HG02884 (cell line): Measurements from ENCODE around the gene EZR.
"Not testable (repeated sequence)": the region's sequence is repeated elsewhere in the genome, so short reads cannot be mapped to it uniquely, and the experiment has no call there.

Experiments used
- ATAC-seq: cut with Tn5 transposase; IDR thresholded peaks from one replicate; pipeline ENCODE4 v1.9.1; 2021; ENCODE audit warnings: mild to moderate bottlenecking, moderate library complexity; ENCODE audit not compliant: unreplicated experiment

Gene EZR

DNA sequence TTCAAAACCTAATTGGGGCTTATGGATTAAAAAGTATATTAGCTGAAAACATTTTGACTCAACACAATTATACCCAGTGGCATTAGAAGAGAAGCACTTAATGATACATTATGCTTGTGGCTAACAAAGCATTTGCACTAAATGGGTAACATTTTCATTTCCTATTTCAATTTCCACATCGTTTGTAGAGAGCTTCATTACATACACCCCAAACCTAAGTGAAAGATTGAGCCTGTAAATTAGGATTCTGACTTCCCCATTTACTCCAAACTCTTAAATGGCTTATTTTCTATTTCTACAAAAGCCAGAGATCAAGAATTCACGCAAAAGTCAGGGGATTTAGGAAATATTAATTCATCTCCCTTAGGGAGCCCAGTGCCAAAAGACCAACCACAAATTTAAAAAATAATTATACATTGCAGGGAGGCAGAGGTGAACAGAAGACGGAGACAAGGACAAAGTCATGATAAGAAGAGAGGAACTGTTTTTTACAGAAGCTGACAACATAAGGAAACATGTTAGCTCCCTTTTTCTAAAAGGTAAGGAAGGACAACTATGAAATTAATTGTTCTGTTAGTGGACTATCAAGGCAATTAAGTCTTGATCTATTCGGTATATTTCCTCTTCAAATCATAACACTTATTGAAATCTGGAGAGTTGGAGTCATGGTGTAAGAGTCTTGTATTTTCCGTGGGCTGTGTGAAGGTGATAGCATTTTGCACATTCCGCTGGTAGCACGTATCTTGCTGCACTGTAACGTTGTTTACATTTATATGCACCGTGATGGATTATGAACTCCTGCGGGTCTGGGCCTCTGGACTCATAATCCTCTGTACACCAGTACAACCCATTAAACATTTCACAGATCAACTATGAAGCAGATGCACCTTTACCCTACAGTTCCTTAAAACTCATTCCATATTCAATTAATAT lies 24.8 kb upstream of the EZR start:
- ATAC-seq: no peak

DNA sequence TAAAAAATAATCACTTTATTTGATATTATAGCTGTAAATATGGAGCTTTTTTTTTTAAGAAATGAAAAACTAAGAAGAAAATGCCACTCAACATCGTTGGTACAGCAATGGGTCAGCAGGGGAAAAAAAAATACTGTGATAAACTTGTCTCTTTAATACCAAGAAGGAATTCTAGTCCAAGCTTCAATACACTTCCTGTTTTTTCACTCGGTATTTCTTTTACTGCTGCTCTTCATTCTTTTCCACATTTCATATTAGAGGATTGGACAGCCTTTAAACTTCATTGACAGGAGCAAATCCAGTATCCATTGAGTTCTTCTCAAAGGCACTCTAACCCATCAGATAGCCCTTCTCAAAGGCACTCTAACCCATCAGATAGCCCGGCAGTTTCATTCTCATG lies 22.2 kb upstream of the EZR start:
- no peak for ATAC-seq

DNA sequence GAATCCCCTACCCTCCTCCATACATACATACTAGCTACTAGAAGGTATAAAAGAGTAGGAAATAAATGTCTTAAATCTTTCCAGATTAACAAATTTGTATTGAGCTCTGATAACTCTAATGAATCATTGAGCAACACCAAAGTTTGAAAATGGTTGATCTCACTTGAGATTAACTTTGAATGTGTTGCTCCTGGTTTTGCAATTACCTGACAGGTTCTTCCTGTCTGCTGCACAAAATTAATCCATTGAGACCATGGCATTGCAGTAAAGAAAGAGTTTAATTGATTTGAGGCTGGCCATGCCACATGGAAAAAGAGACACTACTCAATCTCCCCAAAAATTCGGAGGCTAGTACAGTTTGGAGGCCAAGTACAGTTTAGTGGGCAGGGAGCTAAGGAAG lies 21.3 kb upstream of the EZR start:
- no peak for ATAC-seq

DNA sequence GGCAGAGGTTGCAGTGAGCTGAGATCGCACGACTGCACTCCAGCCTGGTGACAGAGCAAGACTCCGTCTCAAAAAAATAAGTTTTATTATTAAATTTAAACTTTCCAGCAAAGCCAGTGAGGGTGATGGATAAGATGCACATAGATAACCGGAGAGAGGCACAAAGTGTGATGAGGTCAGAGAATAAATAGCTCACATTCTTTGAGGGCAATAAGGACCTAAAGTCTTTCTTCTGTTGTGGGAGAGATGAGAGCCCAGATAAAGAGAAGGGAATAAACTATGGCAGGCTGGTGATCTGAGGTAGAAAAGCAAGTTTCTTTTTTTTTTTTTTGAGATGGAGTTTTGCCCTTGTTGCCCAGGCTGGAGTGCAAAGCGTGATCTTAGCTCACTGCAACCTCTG lies 20.6 kb upstream of the EZR start:
- no peak for ATAC-seq

DNA sequence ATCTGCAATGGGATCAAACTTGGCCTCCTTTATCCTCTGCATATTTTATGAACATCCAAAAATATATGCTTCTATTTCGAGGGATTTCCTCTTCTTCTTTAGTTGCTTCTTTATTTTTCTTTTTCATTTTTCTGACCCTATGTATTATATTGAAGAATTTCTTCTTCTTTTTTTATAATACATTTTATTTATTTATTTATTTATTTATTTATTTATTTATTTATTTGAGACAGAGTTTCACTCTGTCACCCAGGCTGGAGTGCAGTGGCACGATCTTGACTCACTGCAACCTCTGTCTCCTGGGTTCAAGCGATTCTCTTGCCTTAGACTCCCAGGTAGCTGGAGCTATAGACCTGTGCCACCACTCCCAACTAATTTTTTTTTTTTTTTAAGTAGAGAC lies 19.6 kb upstream of the EZR start:
- ATAC-seq: not testable (repeated sequence)

DNA sequence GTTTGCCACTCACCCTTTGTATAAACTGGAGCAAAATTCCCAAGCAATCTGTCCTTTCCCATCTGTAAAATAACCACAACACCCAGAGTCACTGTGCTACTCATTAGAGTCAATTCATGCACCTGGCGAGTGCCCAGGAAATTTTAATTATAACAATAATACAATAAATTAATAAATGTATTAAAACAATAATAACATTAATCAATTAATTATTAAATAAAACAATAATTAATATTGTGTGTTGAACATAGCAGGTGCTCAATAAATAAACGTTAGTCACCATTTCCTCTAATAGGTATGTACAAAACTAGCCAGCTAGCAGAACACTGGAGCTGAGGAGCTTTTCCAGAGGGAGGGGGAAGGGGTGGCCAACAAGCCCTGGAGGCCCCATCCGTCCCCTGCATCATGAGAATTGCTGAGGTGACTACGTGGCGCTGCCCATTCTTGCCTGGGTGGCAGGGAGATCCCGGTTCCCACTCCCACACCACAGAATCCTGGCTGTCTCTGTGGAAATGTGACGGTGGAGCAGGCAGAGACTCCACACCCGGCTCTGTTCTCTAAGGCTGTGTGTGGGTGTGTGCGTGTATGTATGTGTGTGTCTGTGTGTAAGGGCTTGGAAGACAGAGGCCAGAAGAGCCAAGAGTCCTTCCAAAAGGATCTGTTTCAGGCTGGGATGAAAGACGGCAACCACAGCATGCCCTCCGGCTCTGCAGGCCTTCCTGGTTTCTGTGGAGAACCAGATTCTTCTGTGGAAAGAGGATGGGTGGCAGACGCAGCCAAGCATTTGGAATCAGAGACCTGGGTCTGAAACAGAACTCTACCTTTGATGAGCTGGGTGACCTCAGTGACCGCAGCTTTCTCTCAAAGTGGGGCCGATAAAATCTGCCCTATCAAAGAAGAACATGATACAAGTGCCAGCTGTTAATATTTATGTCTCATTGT lies 18.8 kb upstream of the EZR start:
- ATAC-seq: no peak

DNA sequence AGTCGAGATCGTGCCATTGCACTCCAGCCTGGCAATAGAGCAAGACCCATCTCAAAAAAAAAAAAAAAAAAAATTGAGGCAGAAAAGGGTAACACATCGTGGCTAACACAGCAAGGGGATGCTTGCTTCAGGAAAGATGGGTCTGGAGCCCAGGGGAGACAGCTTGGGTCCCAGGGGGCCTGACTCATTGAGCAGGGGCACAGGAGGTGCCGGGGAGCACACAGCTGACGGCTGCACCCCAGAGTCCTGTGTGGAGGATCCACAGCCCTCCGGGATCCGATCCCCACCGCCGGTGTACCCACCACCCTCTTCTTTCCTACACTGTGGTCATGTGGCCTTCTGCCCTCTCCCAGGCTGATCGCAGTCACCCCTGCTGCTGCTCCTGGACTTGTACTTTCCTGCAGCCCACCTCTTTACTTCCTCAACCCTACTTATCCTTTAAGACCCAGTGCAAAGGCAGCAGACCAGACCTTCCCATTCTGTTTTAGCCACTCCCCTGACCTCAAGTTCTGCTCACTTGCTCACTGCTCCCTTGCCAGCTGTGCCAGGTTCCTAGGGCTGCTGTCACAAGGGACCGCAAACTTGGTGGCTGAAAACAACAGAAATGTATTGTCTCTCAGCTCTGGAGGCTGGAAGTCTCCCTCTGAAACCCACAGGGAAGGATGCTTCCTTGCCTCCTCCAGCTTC lies 17.6 kb upstream of the EZR start:
- no peak for ATAC-seq

DNA sequence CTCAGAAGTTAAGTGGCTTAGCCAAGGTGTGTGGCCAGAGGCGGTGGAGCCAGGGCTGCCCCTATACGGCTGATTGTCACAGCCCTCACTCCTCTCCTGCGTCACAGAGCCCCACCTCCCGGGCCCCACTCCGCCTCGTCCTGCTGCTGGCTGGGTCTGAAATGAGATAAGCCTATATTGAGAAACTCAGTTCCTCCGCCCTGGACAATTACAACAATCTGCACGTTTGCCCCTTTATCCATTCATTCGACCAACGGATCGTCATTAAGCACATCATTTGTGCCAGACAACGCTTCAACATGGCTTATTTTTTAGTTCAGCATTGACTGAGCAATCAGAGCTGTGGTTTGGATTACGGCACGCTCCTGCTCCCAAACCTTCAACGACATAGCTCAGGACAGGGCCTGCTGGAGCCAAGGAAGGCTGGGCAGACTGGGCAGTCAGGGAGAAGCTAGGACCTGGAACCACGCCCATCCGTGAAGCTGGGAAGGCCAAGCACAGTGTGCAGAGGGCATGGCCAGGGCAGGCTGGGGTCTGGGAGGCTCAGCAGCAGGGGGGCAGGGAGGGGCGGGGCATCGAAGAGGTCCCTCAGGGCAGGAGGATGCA lies 16.6 kb upstream of the EZR start:
- no peak for ATAC-seq

DNA sequence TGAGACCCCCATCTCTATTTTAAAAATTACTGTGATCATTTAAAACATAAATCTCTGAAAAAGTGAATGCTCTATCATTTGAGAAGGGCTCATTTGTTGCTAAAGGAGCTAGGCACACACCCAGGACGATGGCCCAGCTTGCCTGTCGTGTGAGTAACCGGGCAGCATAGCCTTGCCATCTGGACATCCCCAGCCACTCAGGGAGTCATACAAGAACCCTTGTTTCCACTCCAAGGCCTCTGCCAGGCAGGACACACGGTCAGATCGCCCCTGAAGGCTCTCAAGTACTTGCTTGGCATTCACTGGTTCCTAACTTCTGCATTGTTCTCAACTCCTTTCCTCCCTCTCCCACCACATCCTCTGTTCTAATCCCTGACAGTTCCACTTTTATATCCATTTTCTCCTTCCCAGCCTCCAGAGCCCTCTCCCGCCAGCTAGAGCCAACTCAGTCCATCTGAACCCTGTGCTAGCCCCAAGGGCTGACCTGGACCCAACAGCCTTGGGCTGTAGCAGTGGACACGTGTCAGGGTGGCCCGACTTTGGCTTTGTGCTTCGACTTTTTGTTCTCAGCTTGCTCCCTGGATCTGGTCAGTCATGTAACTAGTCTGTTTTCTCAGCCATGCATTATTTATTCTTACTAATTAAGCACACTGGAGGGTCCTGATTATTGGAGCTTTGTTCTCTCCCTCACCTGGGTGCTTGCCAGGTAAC lies 15.7 kb upstream of the EZR start:
- ATAC-seq: no peak

DNA sequence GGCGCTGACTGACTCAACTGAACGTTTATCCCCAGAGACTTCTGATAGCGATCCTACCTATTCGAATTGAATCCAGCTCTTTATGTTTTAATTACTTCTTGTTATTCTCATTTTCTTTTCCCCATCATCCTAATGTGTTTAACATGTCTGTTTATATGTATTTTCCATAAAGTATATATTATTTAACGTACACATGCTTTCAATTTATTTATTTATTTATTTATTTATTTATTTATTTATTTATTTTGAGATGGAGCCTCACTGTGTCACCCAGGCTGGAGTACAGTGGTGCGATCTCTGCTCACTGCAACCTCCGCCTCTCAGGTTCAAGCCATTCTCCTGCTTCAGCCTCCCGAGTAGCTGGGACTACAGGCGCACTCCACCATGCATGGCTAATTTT lies 13.6 kb upstream of the EZR start:
- not testable (repeated sequence) for ATAC-seq

DNA sequence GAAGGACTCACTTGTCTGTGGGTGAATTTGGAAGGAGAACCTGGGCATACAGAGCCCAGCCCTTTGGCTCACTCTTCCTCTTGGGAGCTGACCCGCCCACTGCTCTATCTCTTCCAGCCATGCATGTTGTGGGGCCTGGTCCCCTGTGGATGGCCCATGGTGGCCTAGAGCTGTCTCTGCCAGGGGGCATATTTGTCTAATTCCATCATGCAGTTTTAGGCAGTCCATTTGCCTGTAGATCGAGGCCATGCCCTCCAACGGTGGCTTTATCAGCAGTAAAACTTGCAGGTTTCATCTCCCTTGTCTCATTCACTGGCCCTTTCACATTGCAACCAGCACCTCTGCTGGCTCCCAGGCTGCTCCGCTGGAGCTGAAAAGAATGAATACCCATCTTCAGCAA lies 12.9 kb upstream of the EZR start:
- no peak for ATAC-seq

DNA sequence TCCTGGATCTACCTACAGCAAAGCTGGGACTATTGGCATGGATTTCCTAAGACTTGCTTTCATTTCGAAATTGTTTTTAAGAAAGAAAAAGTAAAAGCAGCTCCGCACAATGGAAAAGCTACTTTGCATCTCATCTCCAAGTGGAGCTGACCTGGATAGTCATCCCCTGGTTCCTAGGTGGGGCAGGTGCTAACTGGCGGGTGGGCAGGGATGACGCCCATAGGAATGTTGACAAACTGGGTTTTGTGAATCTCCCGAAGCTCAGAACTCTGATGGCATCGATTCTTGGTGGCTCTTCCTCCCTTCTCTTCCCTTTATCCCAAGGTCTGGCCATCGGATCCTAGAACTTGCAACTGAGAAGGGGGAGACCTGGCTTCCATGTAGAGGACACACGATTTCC lies 12.4 kb upstream of the EZR start:
- no peak for ATAC-seq

DNA sequence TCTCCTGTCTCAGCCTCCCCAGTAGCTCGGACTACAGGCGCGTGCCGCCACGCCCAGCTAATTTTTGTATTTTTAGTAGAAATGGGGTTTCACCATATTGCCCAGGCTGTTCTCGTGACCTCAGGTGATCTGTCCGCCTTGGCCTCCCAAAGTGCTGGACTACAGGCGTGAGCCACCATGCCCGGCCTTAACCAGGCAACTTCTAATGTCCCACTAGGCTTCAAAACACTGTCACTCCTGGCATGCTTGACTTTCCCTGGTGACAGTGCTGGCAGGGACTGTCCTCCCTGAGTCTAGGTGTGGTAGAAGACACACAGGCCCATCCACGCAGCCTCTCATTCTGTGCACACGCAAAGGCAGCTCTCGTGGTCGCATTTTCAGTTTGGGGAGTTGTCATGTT lies 11.6 kb upstream of the EZR start:
- ATAC-seq: no peak

DNA sequence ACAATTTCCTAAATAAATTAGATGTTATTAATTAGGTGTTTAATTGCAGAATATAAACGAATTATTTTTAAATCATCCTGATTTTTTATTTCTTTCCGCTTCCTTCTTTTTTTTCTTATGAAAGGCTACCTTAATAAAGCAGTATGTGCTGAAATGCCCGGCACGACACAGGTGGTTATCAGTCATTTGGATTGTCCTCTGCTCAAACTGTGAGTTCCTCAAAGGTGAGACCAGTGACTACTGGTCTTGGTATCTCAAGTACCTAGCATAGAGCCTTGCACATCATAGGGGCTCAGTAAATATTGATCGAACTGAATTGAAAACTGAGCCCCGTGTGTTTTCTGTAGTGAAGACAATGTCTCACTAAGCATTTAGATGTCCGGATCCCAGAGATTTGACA lies 9.6 kb upstream of the EZR start:
- no peak for ATAC-seq

DNA sequence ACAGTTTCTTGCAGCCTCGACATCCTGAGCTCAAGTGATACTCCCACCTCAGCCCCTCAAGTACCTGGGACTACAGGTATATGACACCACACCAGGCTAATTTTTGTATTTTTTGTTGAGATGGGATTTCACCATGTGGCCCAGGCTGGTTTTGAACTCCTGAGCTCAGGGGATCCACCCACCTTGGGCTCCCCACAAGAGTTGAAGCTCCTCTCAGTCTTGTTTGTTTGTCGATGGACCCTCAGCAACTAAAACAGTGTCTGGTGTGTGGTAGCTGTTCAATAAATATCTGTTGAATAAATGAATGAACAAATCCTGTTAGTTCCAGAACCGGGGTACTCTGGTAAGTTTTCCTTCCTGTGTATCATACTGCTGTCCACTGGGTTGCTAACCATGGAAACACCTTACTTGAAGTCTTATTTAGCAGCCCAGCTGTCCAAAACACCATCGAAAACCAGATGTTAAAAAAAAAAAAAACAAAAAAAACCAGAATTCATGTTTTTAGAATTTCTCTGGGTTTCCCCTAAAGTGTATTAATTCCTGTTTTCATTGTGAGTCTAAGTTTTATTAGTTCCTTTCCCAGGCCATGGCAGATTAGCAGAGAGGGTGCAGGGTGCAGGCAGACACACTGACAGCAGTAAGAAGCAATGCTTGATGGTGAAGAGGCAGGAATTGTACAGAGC lies 7.8 kb upstream of the EZR start:
- peak; percentile 60 for ATAC-seq

DNA sequence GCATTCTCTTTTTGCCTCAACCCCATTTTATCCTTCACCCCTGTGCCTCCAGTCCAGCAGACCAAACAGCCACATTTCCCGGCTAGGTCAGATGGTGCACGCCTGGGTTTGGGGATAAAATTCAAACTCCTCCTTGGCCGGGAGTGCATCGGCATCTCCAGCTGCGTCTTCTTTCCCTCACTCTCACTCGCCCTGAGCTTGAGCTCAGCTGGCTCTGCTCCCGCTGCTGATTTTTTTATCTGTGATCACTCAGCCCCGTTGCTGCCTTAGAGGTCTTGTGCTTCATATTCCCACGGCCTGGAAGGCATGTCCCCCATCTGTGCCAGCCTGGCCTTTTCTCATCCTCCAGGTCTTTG lies 6.8 kb upstream of the EZR start:
- no peak for ATAC-seq

DNA sequence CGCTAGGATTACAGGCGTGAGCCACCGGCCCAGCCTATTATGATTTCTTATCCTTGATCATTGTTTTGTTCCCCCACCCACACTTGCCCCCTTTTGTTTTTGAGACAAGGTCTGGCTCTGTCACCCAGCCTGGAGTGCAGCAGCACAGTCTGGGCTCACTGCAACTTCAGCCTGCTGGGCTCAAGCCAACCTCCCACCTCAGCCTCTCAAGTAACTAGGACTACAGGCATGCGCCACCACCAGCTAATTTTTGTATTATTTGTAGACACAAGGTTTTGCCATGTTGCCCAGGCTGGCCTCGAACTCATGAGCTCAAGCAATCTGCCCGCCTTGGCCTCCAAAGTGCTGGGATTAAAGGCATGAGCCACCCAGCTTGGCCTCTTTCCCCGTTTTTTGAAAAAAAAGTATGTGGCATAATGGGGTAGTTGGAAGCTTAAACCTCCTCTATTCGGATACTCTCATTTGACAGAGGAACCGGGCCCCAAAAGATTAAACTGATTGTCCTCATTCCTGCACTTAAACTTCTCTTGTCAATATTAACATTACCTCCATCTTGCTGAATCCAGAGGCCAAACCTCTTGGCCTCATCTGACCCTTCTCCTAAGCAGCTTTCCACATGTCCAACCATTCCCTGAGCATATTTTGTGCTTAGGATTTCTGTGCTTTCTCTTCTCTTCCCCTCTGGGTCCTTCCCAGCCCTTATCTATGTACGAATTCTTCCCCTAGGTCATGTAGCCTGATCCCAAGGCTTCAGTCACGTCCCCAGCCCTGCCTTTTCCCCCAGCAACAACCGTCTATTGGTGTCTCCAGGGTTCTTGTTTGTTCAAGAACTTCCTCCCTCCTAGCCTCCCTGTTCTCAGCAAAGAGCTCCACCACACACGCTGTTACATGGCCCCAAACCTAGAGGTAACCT lies 6.1 kb upstream of the EZR start:
- no peak for ATAC-seq

DNA sequence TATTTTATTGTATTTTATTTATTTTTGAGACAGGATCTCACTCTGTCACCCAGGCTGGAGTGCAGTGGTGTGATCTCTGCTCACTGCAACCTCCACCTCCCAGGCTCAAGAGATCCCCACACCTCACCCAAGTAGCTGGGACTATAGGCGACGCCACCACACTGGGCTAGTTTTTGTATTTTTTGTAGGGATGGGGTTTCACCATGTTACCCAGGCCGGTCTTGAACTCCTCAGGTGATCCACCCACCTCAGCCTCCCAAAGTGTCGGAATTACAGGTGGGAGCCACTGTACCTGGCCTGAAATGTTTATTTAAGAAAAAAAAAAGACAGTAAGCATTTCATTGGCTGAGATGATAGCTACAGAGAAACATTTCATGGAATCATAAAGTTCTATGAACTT lies 4.4 kb upstream of the EZR start:
- not testable (repeated sequence) for ATAC-seq
